ENCODE measurements around the gene OGN. TPM values are rescaled to one million over a fixed set of nuclear protein-coding genes. Genes with fewer than 3 reads are reported as not detected.

The OGN gene
- total and polyA plus RNA-seq, 2 donors from 2014 or later = 2.0 to 3.8 TPM

DNA sequence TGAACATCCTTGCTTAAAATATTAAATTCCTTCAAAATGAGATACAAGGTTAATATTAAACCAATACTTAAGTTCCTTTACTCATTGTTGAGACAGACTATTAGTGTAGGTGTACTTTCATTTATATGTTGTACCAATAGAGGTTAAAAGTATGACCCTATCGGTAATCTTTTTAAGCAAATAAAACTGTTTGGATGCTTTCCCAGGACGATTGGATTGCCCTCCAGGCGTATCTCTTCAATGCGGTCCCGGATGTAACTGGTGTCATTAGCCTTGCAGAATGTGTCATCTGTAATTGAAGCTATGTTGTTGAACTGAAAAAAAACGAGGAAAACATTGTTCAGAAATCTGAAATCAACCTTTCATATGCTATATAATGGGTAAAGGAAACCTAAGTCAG is 18.9 kb downstream of the OGN start:
- no peak overlapping the region for H3K27ac ChIP-seq (ENCODE audit: low read depth in 2 of 2, low read length in 2 of 2)
- H3K36me3 ChIP-seq (ENCODE audit: control insufficient read depth in 2 of 3, insufficient read depth in 3 of 3, low read length in 3 of 3) = no peaks in the 10 kb centered on the region
- H3K4me3 ChIP-seq (ENCODE audit: low read length in 3 of 3) = no peak overlapping the region
- H3K4me1 ChIP-seq (ENCODE audit: control insufficient read depth in 2 of 3, insufficient read depth in 2 of 3, low read depth in 1 of 3, low read length in 3 of 3) = no peaks in the 10 kb centered on the region
- no peaks in the 10 kb centered on the region for H3K27me3 ChIP-seq (ENCODE audit: control insufficient read depth, insufficient read depth, low read length)
- no peak for DNase-seq
- TF ChIP-seq, protein P1, sequence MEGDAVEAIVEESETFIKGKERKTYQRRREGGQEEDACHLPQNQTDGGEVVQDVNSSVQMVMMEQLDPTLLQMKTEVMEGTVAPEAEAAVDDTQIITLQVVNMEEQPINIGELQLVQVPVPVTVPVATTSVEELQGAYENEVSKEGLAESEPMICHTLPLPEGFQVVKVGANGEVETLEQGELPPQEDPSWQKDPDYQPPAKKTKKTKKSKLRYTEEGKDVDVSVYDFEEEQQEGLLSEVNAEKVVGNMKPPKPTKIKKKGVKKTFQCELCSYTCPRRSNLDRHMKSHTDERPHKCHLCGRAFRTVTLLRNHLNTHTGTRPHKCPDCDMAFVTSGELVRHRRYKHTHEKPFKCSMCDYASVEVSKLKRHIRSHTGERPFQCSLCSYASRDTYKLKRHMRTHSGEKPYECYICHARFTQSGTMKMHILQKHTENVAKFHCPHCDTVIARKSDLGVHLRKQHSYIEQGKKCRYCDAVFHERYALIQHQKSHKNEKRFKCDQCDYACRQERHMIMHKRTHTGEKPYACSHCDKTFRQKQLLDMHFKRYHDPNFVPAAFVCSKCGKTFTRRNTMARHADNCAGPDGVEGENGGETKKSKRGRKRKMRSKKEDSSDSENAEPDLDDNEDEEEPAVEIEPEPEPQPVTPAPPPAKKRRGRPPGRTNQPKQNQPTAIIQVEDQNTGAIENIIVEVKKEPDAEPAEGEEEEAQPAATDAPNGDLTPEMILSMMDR (IDR thresholded peaks at IDR 0.05; ENCODE audit: borderline replicate concordance, extremely low read depth, insufficient read depth) = no peak
- no peak overlapping the region for H3K9ac ChIP-seq (ENCODE audit: low read length in 3 of 3)
- no peak for FAIRE-seq
- intact Hi-C loops (cut with DNase I) = no loop called here
- H3K9me3 ChIP-seq (ENCODE audit: control insufficient read depth in 2 of 3, insufficient read depth in 1 of 3, low read length in 3 of 3) = no peaks in the 10 kb centered on the region

DNA sequence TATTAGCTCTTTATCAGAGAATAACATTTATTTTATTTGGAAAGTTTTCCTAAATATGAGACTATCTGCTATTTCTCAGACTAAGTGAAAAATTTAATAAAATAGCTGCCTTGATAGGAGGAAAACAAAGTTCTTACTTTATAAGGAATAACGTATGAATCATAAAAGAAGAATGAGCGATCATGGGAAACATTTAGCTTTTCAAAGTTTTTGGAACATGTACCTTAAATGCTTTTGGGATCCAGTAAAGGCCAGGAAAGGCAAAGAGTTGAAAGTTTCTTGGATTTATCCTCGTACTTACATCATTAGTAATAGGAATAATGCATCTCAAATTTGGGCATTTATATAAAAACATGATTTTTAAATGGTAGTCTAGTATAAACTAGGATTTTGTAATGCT is 19.4 kb downstream of the OGN start:
- DNase-seq = no peak
- Histone ChIP-seq H3K4me1 (ENCODE audit: control insufficient read depth in 2 of 3, insufficient read depth in 2 of 3, low read depth in 1 of 3, low read length in 3 of 3) (no peaks in the 10 kb centered on the region), H3K27ac (ENCODE audit: low read depth in 2 of 2, low read length in 2 of 2) (no peak overlapping the region), H3K27me3 (ENCODE audit: control insufficient read depth, insufficient read depth, low read length) (no peaks in the 10 kb centered on the region), H3K36me3 (ENCODE audit: control insufficient read depth in 2 of 3, insufficient read depth in 3 of 3, low read length in 3 of 3) (no peaks in the 10 kb centered on the region), H3K4me3 (ENCODE audit: low read length in 3 of 3) (no peak overlapping the region), H3K9ac (ENCODE audit: low read length in 3 of 3) (no peak overlapping the region), H3K9me3 (ENCODE audit: control insufficient read depth in 2 of 3, insufficient read depth in 1 of 3, low read length in 3 of 3) (no peaks in the 10 kb centered on the region)
- TF ChIP-seq, protein P1 (IDR thresholded peaks at IDR 0.05; ENCODE audit: borderline replicate concordance, extremely low read depth, insufficient read depth) = no peak
- FAIRE-seq = no peak
- intact Hi-C loops (cut with DNase I) = no loop called here

DNA sequence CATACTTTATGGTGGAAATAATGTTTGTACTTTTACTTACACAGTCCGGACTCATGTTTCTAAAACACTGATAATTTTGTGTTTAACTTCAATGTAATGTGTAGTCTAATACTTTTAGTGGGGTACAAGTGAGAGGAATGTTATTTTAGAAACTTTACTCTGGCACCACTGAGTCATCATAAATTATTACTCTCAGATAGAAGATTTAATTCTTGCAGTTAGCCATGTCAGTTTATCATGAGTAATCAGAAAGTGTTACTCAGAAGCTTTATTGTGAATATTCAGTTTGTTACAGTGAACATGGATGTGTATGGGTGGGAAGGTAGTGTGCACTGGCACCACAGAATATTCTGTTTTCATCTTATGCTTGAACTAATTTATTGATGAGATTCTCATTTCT is 20.0 kb downstream of the OGN start:
- H3K4me1 ChIP-seq (ENCODE audit: control insufficient read depth in 2 of 3, insufficient read depth in 2 of 3, low read depth in 1 of 3, low read length in 3 of 3) = no peaks in the 10 kb centered on the region
- H3K27ac ChIP-seq (ENCODE audit: low read depth in 2 of 2, low read length in 2 of 2) = no peak overlapping the region
- intact Hi-C loops (cut with DNase I) = no loop called here
- H3K36me3 ChIP-seq (ENCODE audit: control insufficient read depth in 2 of 3, insufficient read depth in 3 of 3, low read length in 3 of 3) = no peaks in the 10 kb centered on the region
- no peaks in the 10 kb centered on the region for H3K27me3 ChIP-seq (ENCODE audit: control insufficient read depth, insufficient read depth, low read length)
- H3K9me3 ChIP-seq (ENCODE audit: control insufficient read depth in 2 of 3, insufficient read depth in 1 of 3, low read length in 3 of 3) = no peaks in the 10 kb centered on the region
- no peak overlapping the region for H3K9ac ChIP-seq (ENCODE audit: low read length in 3 of 3)
- no peak for FAIRE-seq
- TF ChIP-seq, protein P1 (IDR thresholded peaks at IDR 0.05; ENCODE audit: borderline replicate concordance, extremely low read depth, insufficient read depth) = no peak
- no peak for DNase-seq
- no peak overlapping the region for H3K4me3 ChIP-seq (ENCODE audit: low read length in 3 of 3)

DNA sequence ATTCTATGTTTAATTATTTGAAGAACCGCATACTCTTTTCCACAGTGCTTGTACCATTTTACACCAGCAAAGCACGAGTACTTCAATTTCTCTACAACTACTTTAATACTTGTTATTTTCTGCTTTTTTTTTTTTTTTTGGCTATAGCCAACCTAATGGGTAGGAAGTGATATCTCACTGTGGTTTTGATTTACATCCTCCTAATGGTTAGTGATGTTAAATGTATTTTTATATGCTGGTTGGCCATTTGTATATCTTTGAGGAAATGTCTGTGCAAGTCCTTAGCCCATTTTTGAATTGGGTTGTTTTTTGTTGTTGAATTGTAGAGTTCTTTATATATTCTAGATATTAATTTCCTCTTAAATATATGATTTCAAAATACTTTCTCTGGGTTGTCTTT is 22.6 kb downstream of the OGN start:
- no peak for DNase-seq
- Histone ChIP-seq H3K9me3 (ENCODE audit: control insufficient read depth in 2 of 3, insufficient read depth in 1 of 3, low read length in 3 of 3) (no peaks in the 10 kb centered on the region), H3K27me3 (ENCODE audit: control insufficient read depth, insufficient read depth, low read length) (no peaks in the 10 kb centered on the region), H3K4me3 (ENCODE audit: low read length in 3 of 3) (no peak overlapping the region), H3K9ac (ENCODE audit: low read length in 3 of 3) (no peak overlapping the region), H3K4me1 (ENCODE audit: control insufficient read depth in 2 of 3, insufficient read depth in 2 of 3, low read depth in 1 of 3, low read length in 3 of 3) (no peaks in the 10 kb centered on the region), H3K36me3 (ENCODE audit: control insufficient read depth in 2 of 3, insufficient read depth in 3 of 3, low read length in 3 of 3) (no peaks in the 10 kb centered on the region), H3K27ac (ENCODE audit: low read depth in 2 of 2, low read length in 2 of 2) (no peak overlapping the region)
- intact Hi-C loops (cut with DNase I) = no loop called here
- TF ChIP-seq, protein P1 (IDR thresholded peaks at IDR 0.05; ENCODE audit: borderline replicate concordance, extremely low read depth, insufficient read depth) = no peak
- no peak for FAIRE-seq

Measured in kidney (tissue), 14 donors.